Testis (tissue), 3 donors: ENCODE measurements around the gene CHML. TPM values are rescaled to one million over a fixed set of nuclear protein-coding genes. Genes with fewer than 3 reads are reported as not detected.

ENCODE experiments used
- DNase-seq: peaks from one replicate; pipeline ENCODE4 v3.0.0-alpha.2; 2019
- H3K27ac ChIP-seq, 2 donors: fragments of 200-600 bp; sonication (generic); one replicate each; pipeline ENCODE4 v1.5.1; 2019
- H3K27me3 ChIP-seq: fragments of 200-600 bp; sonication (generic); one replicate; pipeline ENCODE4 v1.5.1; 2019
- H3K36me3 ChIP-seq: fragments of 200-600 bp; sonication (generic); one replicate; pipeline ENCODE4 v1.5.1; 2017; ENCODE audit warnings: low read depth; ENCODE audit errors: missing control alignments
- H3K4me1 ChIP-seq: fragments of 200-600 bp; sonication (generic); one replicate; pipeline ENCODE4 v1.5.1; 2019
- H3K4me3 ChIP-seq, 2 donors: fragments of 200-600 bp; sonication (generic); one replicate each; pipeline ENCODE4 v1.5.1; 2017 to 2019
- H3K9me3 ChIP-seq: fragments of 200-600 bp; sonication (generic); one replicate; pipeline ENCODE4 v1.5.1; 2017
- POLR2A ChIP-seq: fragments of 450-650 bp; IDR thresholded peaks from one replicate; pipeline ENCODE4 v1.6.1; 2017; ENCODE audit warnings: antibody characterized with exemption, mild to moderate bottlenecking, moderate library complexity
- WGBS, 2 donors: methylation state at CpG; one replicate each; pipeline ENCODE4 v1.1.5; 2018; 5-methylcytosine and 5-hydroxymethylcytosine counted together
- intact Hi-C: fragments of 100-400 bp; cut with DNase I; formaldehyde crosslinking; loops from one replicate; pipeline ENCODE4 v1.15.1; 2023; ENCODE audit warnings: low total_unique reads
- polyA plus RNA-seq: library from polyadenylated mRNA; stranded (reverse); fragments of 350-450 nt; fragmentation: Illumina TruSeq; extraction: RNeasy Lipid Tissue Mini Kit (QIAGEN cat#74804); gene quantifications from one replicate; pipeline ENCODE4 v1.2.3, GENCODE V29; 2014; ENCODE audit warnings: low read depth, low replicate concordance; ENCODE audit not compliant: insufficient read depth
- total RNA-seq, 2 donors: library from RNA; depleted of rRNA; stranded (reverse); fragments of >200 nt; gene quantifications; one replicate each; pipeline ENCODE4 v1.2.3, GENCODE V29; 2016
- TF ChIP-seq, protein P1 (sequence below), 3 experiments: fragments of 450-650 bp in 2 of 3; fragments of 200-600 bp in 1 of 3; sonication (generic) in 1 of 3; IDR thresholded peaks; one replicate each; pipeline ENCODE4 v1.5.1; 2016 to 2019; ENCODE audit warnings: antibody characterized with exemption in 3 of 3, mild to moderate bottlenecking in 2 of 3, moderate library complexity in 1 of 3

Gene CHML
- total and polyA plus RNA-seq, 3 donors from 2014 or later = 5.8 to 26.2 (median 20.0) TPM

DNA sequence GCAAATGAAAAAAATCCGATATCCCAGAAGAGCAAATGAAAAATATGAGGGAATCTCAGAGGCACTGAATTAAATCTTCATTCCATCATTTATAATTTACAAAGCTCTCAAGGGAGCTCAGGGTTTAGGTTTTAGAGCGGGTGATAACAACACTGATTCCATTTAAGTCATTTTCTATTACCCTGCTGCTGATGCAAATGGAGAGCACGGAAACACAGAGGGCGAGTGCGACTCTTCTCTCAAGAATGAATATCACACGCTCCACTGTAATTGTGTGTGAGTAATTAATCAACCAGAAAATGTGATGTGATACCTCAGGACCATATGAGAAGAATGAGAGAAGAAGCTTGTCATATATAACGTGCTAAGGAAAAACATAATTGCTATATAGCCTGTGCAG is 22.7 kb downstream of the CHML start:
- Histone ChIP-seq H3K36me3 (no peaks in the 10 kb centered on the region), H3K4me3 (no peak overlapping the region), H3K9me3 (no peaks in the 10 kb centered on the region), H3K27me3 (no peaks in the 10 kb centered on the region), H3K4me1 (no peaks in the 10 kb centered on the region), H3K27ac (no peak overlapping the region)
- DNase-seq = no peak
- WGBS, 2 donors = 93 to 95% methylated on average over 7 of the region's 7 CpGs
- TF ChIP-seq POLR2A = no peak
- TF ChIP-seq, protein P1, sequence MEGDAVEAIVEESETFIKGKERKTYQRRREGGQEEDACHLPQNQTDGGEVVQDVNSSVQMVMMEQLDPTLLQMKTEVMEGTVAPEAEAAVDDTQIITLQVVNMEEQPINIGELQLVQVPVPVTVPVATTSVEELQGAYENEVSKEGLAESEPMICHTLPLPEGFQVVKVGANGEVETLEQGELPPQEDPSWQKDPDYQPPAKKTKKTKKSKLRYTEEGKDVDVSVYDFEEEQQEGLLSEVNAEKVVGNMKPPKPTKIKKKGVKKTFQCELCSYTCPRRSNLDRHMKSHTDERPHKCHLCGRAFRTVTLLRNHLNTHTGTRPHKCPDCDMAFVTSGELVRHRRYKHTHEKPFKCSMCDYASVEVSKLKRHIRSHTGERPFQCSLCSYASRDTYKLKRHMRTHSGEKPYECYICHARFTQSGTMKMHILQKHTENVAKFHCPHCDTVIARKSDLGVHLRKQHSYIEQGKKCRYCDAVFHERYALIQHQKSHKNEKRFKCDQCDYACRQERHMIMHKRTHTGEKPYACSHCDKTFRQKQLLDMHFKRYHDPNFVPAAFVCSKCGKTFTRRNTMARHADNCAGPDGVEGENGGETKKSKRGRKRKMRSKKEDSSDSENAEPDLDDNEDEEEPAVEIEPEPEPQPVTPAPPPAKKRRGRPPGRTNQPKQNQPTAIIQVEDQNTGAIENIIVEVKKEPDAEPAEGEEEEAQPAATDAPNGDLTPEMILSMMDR (IDR thresholded peaks at IDR 0.05) = no peak
- intact Hi-C loops = loop anchor here (10.0 kb wide), 1 partner anchor 217 kb away; no protein-coding TSS in a partner anchor

DNA sequence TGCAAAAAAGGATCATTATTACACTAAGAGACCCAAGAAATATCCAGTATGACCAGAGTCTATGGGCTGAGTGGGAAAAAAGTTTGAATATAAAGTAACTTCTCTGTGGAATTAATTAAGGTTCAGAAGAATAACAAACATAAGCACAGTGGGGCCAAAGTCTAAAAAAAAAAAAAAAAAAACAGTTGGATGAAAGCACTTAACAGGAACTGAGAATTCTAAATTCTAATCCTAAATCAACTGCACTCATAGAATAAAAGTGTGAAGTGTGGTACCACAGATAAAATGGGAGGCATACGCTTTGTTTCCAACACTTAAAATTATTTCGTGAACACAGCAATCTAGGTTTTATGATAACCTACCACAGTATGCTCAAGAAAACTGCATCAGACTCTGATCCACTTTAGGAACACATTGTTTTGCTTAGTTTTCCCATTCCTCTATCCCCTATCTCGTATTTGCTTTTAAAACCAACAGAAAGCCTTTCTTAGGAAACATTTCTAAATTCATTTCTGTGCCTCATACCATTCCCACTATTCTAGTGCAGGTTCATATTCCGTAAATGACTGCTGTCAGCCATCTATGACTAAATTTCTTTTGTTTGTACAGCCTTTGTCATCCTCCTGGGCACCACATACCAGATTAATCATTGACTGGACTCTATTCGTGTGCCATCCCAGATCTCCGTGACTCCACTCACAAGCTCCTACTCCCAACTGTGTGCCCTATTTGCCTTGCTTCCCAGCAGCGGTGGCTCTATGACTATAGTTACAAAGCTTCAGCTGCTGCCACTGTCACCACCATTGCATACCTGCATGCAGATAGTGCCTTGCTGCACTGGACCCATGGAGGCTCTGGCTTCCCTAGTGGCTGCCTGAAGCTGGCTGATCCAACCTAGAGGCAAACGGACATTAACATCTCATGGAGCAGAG is 24.9 kb downstream of the CHML start:
- H3K27me3 ChIP-seq = no peaks in the 10 kb centered on the region
- no peaks in the 10 kb centered on the region for H3K36me3 ChIP-seq
- H3K4me1 ChIP-seq = peaks cover 1% of the 10 kb centered on the region
- TF ChIP-seq, protein P1 (IDR thresholded peaks at IDR 0.05) = no peak
- no peak for TF ChIP-seq POLR2A
- WGBS, 2 donors = 72 to 80% methylated on average over 8 of the region's 8 CpGs
- DNase-seq = no peak
- intact Hi-C loops = loop anchor here (10.0 kb wide), 1 partner anchor 219 kb away; no protein-coding TSS in a partner anchor
- H3K9me3 ChIP-seq = no peaks in the 10 kb centered on the region
- H3K4me3 ChIP-seq = no peak overlapping the region
- no peak overlapping the region for H3K27ac ChIP-seq

DNA sequence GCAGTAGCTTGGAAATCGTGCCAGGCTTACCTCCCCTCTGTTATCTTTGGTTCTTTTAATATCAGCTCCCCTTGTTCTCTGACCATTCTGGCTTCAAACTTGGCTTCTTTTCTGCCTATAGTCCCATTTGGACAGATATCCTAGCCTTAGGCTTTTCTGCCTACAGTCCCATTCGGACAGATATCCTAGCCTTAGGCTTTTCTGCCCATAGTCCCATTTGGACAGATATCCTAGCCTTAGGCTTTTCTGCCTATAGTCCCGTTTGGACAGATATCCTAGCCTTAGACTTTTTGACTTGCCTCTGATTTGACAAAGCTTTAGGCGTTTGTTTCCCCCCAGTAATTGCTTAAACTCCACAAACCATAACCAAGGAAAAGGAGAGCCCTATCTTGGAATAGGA is 25.6 kb downstream of the CHML start:
- no peak overlapping the region for H3K27ac ChIP-seq
- TF ChIP-seq, protein P1 (IDR thresholded peaks at IDR 0.05) = no peak
- no peak for TF ChIP-seq POLR2A
- H3K36me3 ChIP-seq = no peaks in the 10 kb centered on the region
- H3K9me3 ChIP-seq = no peaks in the 10 kb centered on the region
- no peaks in the 10 kb centered on the region for H3K27me3 ChIP-seq
- peaks cover 7% of the 10 kb centered on the region for H3K4me1 ChIP-seq
- H3K4me3 ChIP-seq = no peak overlapping the region
- DNase-seq = no peak
- intact Hi-C loops = loop anchor here (10.0 kb wide), 1 partner anchor 220 kb away; no protein-coding TSS in a partner anchor
- 69 to 73% methylated on average over 4 of the region's 4 CpGs for WGBS, 2 donors

DNA sequence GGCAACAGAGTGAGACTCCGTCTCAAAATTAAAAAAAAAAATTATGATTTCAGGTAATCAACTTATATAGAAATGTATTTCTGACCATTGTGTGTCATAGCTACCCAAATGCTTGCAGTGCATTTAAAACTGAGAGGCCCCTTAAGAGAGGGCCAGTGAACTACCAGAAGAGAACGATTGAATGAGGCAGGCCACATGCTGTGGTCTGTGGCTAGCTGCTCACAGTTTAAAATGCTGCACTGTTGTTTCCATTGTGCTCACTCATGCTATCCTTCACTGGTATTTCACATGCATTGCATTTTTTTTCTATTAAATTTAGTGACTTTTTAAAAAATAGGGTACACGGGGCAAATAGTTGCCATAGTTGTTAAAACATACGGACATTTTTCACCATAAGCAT is 26.0 kb downstream of the CHML start:
- no peak for DNase-seq
- intact Hi-C loops = loop anchor here (10.0 kb wide), 1 partner anchor 221 kb away; no protein-coding TSS in a partner anchor
- Histone ChIP-seq H3K9me3 (no peaks in the 10 kb centered on the region), H3K27ac (no peak overlapping the region), H3K4me3 (no peak overlapping the region), H3K36me3 (no peaks in the 10 kb centered on the region), H3K4me1 (peaks cover 7% of the 10 kb centered on the region), H3K27me3 (no peaks in the 10 kb centered on the region)
- no peak for TF ChIP-seq POLR2A
- TF ChIP-seq, protein P1 (IDR thresholded peaks at IDR 0.05) = no peak
- 94 to 96% methylated on average over 4 of the region's 4 CpGs for WGBS, 2 donors
